Right renal pelvis (tissue), 4 donors: Measurements from ENCODE around the gene VSNL1. TPM values are rescaled to one million over a fixed set of nuclear protein-coding genes. Genes with fewer than 3 reads are reported as not detected.

Experiments
- DNase-seq, 4 donors: peaks; one replicate each; pipeline ENCODE4 v3.0.0-alpha.2; 2013; ENCODE audit warnings: low read depth in 4 of 4, low spot score in 3 of 4, missing footprints in 1 of 4
- polyA plus RNA-seq, 4 donors: library from polyadenylated mRNA; unstranded; fragments of 120-200 nt; gene quantifications; one replicate each; pipeline ENCODE4 v1.2.1, GENCODE V29; 2013; ENCODE audit not compliant: insufficient read length in 4 of 4

The VSNL1 gene
- polyA plus RNA-seq, result 1 to 10 TPM; 3.3 to 4.9 (median 4.2) TPM

- peak; percentile 87 to 93 (median 90) for DNase-seq
Measured at GRCh38 chr2:17540093-17540812, at the start of gene VSNL1. Gene VSNL1, plus strand, starts transcription at chr2:17540696. Its CDS starts 51,379 bp downstream, at chr2:17592075.

- no peak for DNase-seq
Measured at GRCh38 chr2:17495590-17495989, 44.9 kb upstream of the VSNL1 start.

- no peak for DNase-seq
Measured at GRCh38 chr2:17497718-17498117, 42.8 kb upstream of the VSNL1 start.

- DNase-seq, result no peak
Measured at GRCh38 chr2:17506736-17507616, 33.5 kb upstream of the VSNL1 start.

GRCh38 chr2:17515652-17516051 lies 24.8 kb upstream of the VSNL1 start:
- DNase-seq, result no peak

- DNase-seq, result no peak
Measured at GRCh38 chr2:17517481-17518211, 22.9 kb upstream of the VSNL1 start.

GRCh38 chr2:17518212-17519154 lies 22.0 kb upstream of the VSNL1 start, which contains the start of gene RAD51AP2:
Gene RAD51AP2, minus strand, starts transcription at chr2:17518440. Its CDS starts 25 bp downstream, at chr2:17518415.
- DNase-seq, result peak in 3 of 4 donors; percentile 54 to 61 (median 57)

- DNase-seq, result no peak
Measured at GRCh38 chr2:17519486-17519885, 21.0 kb upstream of the VSNL1 start.

- DNase-seq, result no peak
Measured at GRCh38 chr2:17520761-17521160, 19.7 kb upstream of the VSNL1 start.

- DNase-seq, result no peak
Measured at GRCh38 chr2:17521621-17522020, 18.9 kb upstream of the VSNL1 start.

- no peak for DNase-seq
Measured at GRCh38 chr2:17522303-17522702, 18.2 kb upstream of the VSNL1 start.

- no peak for DNase-seq
Measured at GRCh38 chr2:17529771-17530170, 10.7 kb upstream of the VSNL1 start.

GRCh38 chr2:17533546-17533945 lies 7.0 kb upstream of the VSNL1 start:
- DNase-seq, result no peak

GRCh38 chr2:17536416-17536815 lies 4.1 kb upstream of the VSNL1 start:
- no peak for DNase-seq

- DNase-seq, result peak in 3 of 4 donors; percentile 14 to 48 (median 36)
Measured at GRCh38 chr2:17538022-17538843, 2.3 kb upstream of the VSNL1 start.

GRCh38 chr2:17538844-17539554 lies 1.5 kb upstream of the VSNL1 start:
- DNase-seq, result peak in 3 of 4 donors; percentile 62 to 79 (median 67)

- DNase-seq, result peak in 1 of 4 donors; percentile 8
Measured at GRCh38 chr2:17539611-17540092, 844 bp upstream of the VSNL1 start.
